NAMALWA (cell line): ENCODE results near the gene MSI2.
"Not testable (repeated sequence)": the region's sequence is repeated elsewhere in the genome, so short reads cannot be mapped to it uniquely, and the experiment has no call there.

Source experiments
- DNase-seq: peaks from one replicate; pipeline ENCODE4 v3.0.0-alpha.2; 2015; ENCODE audit warnings: low spot score

MSI2 gene

GRCh38 chr17:57484826-57485565 lies 228.7 kb downstream of the MSI2 start:
- DNase-seq: no peak

- DNase-seq: no peak
Measured at GRCh38 chr17:57485566-57485865, 229.2 kb downstream of the MSI2 start.

- peak; percentile 31 for DNase-seq
Measured at GRCh38 chr17:57485916-57486881, 229.9 kb downstream of the MSI2 start.

GRCh38 chr17:57486882-57487301 lies 230.6 kb downstream of the MSI2 start:
- DNase-seq: no peak

- DNase-seq: no peak
Measured at GRCh38 chr17:57487573-57487972, 231.2 kb downstream of the MSI2 start.

- DNase-seq: no peak
Measured at GRCh38 chr17:57488856-57489255, 232.5 kb downstream of the MSI2 start.

GRCh38 chr17:57489321-57489720 lies 233.0 kb downstream of the MSI2 start:
- DNase-seq: no peak

- DNase-seq: no peak
Measured at GRCh38 chr17:57490111-57490845, 234.0 kb downstream of the MSI2 start.

GRCh38 chr17:57490890-57491289 lies 234.6 kb downstream of the MSI2 start:
- DNase-seq: no peak

- DNase-seq: no peak
Measured at GRCh38 chr17:57493171-57493570, 236.8 kb downstream of the MSI2 start.

- DNase-seq: no peak
Measured at GRCh38 chr17:57493625-57494024, 237.3 kb downstream of the MSI2 start.

GRCh38 chr17:57494443-57494842 lies 238.1 kb downstream of the MSI2 start:
- no peak for DNase-seq

- no peak for DNase-seq
Measured at GRCh38 chr17:57495771-57496170, 239.4 kb downstream of the MSI2 start.

GRCh38 chr17:57496382-57496781 lies 240.1 kb downstream of the MSI2 start:
- DNase-seq: no peak

GRCh38 chr17:57498443-57498842 lies 242.1 kb downstream of the MSI2 start:
- no peak for DNase-seq

- not testable (repeated sequence) for DNase-seq
Measured at GRCh38 chr17:57499221-57499620, 242.9 kb downstream of the MSI2 start.

- DNase-seq: peak; percentile 26
Measured at GRCh38 chr17:57499648-57500049, 243.3 kb downstream of the MSI2 start.

GRCh38 chr17:57501016-57501415 lies 244.7 kb downstream of the MSI2 start:
- no peak for DNase-seq

GRCh38 chr17:57502022-57502421 lies 245.7 kb downstream of the MSI2 start:
- DNase-seq: no peak

- no peak for DNase-seq
Measured at GRCh38 chr17:57502811-57503241, 246.5 kb downstream of the MSI2 start.

GRCh38 chr17:57504208-57504607 lies 247.9 kb downstream of the MSI2 start:
- no peak for DNase-seq
